Measurements from ENCODE around the gene FOXRED1. TPM values are rescaled to one million over a fixed set of nuclear protein-coding genes. Genes with fewer than 3 reads are reported as not detected.

Gene FOXRED1
- total and polyA plus RNA-seq, 2 of the 4 experiments (the other 2 are of a cell fraction), result 15.1 to 28.3 TPM

DNA sequence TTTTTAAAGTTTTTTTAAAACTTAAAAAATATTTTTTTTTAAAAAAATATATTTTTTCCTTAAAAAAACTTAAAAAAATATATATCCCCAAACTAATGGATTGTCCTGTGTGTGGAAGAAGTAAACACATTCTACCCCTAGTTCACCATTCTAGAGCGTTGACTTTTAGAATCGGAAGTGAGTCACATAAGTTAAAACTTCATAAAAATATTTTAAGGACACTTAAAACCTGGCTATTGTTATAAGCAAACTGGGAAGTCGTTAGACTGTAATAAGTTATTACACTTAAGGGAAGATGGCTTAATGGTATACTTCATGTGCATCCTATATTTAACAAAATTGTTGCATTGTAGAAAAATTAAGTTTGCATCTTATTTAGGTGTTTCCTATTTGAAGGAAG, 36.3 kb upstream of the FOXRED1 start:
- H2AFZ ChIP-seq (replicated peaks; ENCODE audit: low read length, poor library complexity), result no peak overlapping the region
- no peak for DNase-seq
- H3K4me2 ChIP-seq (ENCODE audit: low read depth, low read length), result no peak overlapping the region
- no peak overlapping the region for H3K18ac ChIP-seq (ENCODE audit: low read depth, low read length)
- no peak for ATAC-seq (ENCODE audit: low read depth)
- H3K4me3 ChIP-seq (ENCODE audit: insufficient read depth, low read depth, low read length), result no peak overlapping the region
- no peaks in the 10 kb centered on the region for H3K9me3 ChIP-seq (ENCODE audit: control insufficient read depth, insufficient read depth, low read length)
- no peak overlapping the region for H3K56ac ChIP-seq (ENCODE audit: extremely low read depth, insufficient read depth, low read length)
- no peak for TF ChIP-seq MAZ (IDR thresholded peaks at IDR 0.05; ENCODE audit: borderline replicate concordance, low read depth, low read length)
- TF ChIP-seq, protein P1, sequence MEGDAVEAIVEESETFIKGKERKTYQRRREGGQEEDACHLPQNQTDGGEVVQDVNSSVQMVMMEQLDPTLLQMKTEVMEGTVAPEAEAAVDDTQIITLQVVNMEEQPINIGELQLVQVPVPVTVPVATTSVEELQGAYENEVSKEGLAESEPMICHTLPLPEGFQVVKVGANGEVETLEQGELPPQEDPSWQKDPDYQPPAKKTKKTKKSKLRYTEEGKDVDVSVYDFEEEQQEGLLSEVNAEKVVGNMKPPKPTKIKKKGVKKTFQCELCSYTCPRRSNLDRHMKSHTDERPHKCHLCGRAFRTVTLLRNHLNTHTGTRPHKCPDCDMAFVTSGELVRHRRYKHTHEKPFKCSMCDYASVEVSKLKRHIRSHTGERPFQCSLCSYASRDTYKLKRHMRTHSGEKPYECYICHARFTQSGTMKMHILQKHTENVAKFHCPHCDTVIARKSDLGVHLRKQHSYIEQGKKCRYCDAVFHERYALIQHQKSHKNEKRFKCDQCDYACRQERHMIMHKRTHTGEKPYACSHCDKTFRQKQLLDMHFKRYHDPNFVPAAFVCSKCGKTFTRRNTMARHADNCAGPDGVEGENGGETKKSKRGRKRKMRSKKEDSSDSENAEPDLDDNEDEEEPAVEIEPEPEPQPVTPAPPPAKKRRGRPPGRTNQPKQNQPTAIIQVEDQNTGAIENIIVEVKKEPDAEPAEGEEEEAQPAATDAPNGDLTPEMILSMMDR (conservative IDR thresholded peaks at IDR 0.05; ENCODE audit: low read depth, low read length), result no peak
- H2AK9ac ChIP-seq (replicated peaks; ENCODE audit: low read depth, low read length, poor library complexity), result no peak overlapping the region
- no peak overlapping the region for H4K91ac ChIP-seq (ENCODE audit: insufficient read depth, low read depth, low read length)
- peaks cover 1% of the 10 kb centered on the region; the same call in 1 of the 2 replicates for H3K4me1 ChIP-seq (ENCODE audit: control insufficient read depth, insufficient read depth, low read length)
- BruUV-seq (replicated peaks), result no TSS peak
- peaks cover 2% of the 10 kb centered on the region; the same call in 1 of the 2 replicates for H3K36me3 ChIP-seq (ENCODE audit: control insufficient read depth, insufficient read depth, low read length)
- no peak overlapping the region for H3K9ac ChIP-seq (ENCODE audit: low read depth, low read length)
- no peaks in the 10 kb centered on the region for H3K9me1 ChIP-seq (ENCODE audit: insufficient read depth, low read length)
- no peak overlapping the region for H3K4ac ChIP-seq (ENCODE audit: low read depth, low read length)
- H2BK5ac ChIP-seq (ENCODE audit: low read depth, low read length, poor library complexity, severe bottlenecking), result no peak overlapping the region
- dilution Hi-C loops (cut with HindIII; ENCODE audit: low sequenced_read_pairs, unreplicated experiment), result no loop called here
- H4K20me1 ChIP-seq (ENCODE audit: insufficient read depth, low read length), result peaks cover 13% of the 10 kb centered on the region; the same call in 1 of the 2 replicates
- intact Hi-C loops (cut with micrococcal nuclease), result no loop called here
- no peak overlapping the region for H3K23ac ChIP-seq (ENCODE audit: low read depth, low read length)
- H3K27me3 ChIP-seq (ENCODE audit: control insufficient read depth, insufficient read depth, low read length), result no peaks in the 10 kb centered on the region
- no peak overlapping the region for H4K5ac ChIP-seq (ENCODE audit: low read depth, low read length)
- no peak overlapping the region for H2BK15ac ChIP-seq (ENCODE audit: low read depth, low read length)
- no peak overlapping the region for H2AK5ac ChIP-seq (ENCODE audit: low read depth, low read length)
- H3K27ac ChIP-seq (ENCODE audit: insufficient read depth, low read length), result no peak overlapping the region
- in situ Hi-C loops (cut with MboI; ENCODE audit: low sequenced_read_pairs), result no loop called here
- H3K14ac ChIP-seq (replicated peaks; ENCODE audit: low read depth, low read length), result no peak overlapping the region
- no CpG with 5 or more reads among the region's 3 CpGs for WGBS, 2 experiments (ENCODE audit: extremely low coverage in 2 of 2, insufficient read length in 1 of 2)
- no peak overlapping the region for H4K8ac ChIP-seq (ENCODE audit: low read depth in 2 of 2, low read length in 2 of 2)
- ChIA-PET CTCF (no interaction called here), POLR2A (ENCODE audit: unreplicated experiment) (no interaction called here)
- no peak overlapping the region for H2BK120ac ChIP-seq (ENCODE audit: low read depth, low read length)
- peaks cover 16 to 32% of the 10 kb centered on the region in 2 experiments for H3K79me1 ChIP-seq (ENCODE audit: low read depth in 1 of 2, low read length in 2 of 2)
- H2BK20ac ChIP-seq (ENCODE audit: low read depth, low read length), result no peak overlapping the region

Measured in IMR-90 (cell line).